GM19395 (cell line): ENCODE measurements around the gene EPS8.
"Not testable (repeated sequence)": the region's sequence is repeated elsewhere in the genome, so short reads cannot be mapped to it uniquely, and the experiment has no call there.

Experiments
- ATAC-seq: cut with Tn5 transposase; IDR thresholded peaks from one replicate; pipeline ENCODE4 v1.9.1; 2021; ENCODE audit warnings: mild to moderate bottlenecking, moderate library complexity; ENCODE audit not compliant: unreplicated experiment

Gene EPS8

GRCh38 chr12:15757553-15758255 is 31.5 kb downstream of the EPS8 start:
- no peak for ATAC-seq

GRCh38 chr12:15756822-15757221 is 32.4 kb downstream of the EPS8 start:
- no peak for ATAC-seq

DNA sequence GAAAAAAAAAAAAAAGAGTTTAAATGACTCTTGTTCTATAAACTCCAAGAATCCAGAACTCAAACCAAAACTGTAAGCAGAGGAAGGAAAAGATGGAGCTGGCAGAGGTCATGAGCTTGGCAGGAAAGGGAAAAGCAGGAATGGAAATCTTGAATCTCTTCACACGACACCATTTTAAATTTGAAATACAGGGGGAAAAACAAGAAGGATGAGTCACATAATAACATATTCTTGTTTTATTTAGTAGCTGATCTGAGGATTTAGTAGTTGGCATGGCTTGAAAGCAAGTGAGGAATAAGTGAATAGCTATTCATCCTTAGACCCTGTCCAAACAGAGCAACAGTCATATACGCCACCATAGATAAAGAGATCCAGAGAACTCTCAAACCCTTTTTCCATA is 35.0 kb downstream of the EPS8 start:
- no peak for ATAC-seq

DNA sequence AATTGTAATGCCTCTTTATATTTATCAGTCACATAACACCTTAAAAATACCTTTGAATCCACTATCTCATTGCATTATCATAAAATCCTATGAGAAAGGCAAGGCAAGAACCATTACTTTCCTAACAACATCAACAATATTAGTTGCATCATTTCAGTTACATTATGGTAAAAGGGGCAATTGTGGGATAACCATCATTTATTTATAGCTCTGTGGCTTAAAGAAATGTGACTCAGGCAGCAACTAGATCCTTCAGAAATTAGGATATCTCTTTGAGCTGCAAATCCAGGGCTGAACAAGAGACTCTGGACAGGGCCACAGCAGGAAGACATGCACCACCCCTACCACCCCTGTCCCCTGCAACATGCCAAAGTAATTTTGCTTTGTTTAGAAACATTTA is 36.4 kb downstream of the EPS8 start:
- ATAC-seq: no peak

GRCh38 chr12:15751741-15752140 is 37.4 kb downstream of the EPS8 start:
- ATAC-seq: no peak

- no peak for ATAC-seq
Measured at GRCh38 chr12:15749937-15750336, 39.3 kb downstream of the EPS8 start.

DNA sequence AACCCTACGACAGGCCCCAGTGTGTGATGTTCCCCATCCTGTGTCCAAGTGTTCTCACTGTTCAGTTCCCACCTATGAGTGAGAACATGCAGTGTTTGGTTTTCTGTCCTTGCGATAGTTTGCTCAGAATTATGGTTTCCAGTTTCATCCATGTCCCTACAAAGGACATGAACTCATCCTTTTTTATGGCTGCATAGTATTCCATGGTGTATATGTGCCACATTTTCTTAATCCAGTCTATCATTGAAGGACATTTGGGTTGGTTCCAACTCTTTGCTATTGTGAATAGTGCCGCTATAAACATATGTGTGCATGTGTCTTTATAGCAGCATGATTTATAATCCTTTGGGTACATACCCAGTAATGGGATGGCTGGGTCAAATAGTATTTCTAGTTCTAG is 47.3 kb downstream of the EPS8 start:
- ATAC-seq: not testable (repeated sequence)

- ATAC-seq: no peak
Measured at GRCh38 chr12:15741082-15741481, 48.1 kb downstream of the EPS8 start.

- not testable (repeated sequence) for ATAC-seq
Measured at GRCh38 chr12:15740389-15740788, 48.8 kb downstream of the EPS8 start.

DNA sequence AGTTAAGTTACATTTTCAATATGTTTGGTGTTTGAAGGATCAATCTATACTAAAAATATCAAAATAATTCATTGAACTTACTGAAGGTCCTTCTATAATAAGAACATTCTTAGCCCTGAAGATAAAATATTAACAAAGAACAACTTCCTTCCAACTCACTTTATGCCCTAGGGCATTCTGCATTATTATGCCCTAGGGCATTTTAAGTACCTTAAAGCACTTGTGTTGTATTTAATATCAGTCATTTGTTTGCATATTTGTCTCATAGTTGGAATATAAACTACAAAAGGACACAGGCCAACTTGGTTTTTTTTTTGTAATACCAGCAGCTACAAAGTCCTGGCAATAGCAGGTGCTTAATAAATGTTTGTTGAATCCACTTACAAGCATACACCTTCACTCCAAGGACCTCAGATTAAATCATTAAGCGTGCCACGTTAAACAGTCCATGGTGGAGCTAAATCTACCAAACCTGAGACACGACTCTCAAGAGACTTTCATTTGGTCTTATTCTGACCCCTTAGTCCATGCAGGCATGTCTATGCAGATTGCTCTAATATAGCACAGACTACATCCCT is 50.7 kb downstream of the EPS8 start:
- no peak for ATAC-seq

DNA sequence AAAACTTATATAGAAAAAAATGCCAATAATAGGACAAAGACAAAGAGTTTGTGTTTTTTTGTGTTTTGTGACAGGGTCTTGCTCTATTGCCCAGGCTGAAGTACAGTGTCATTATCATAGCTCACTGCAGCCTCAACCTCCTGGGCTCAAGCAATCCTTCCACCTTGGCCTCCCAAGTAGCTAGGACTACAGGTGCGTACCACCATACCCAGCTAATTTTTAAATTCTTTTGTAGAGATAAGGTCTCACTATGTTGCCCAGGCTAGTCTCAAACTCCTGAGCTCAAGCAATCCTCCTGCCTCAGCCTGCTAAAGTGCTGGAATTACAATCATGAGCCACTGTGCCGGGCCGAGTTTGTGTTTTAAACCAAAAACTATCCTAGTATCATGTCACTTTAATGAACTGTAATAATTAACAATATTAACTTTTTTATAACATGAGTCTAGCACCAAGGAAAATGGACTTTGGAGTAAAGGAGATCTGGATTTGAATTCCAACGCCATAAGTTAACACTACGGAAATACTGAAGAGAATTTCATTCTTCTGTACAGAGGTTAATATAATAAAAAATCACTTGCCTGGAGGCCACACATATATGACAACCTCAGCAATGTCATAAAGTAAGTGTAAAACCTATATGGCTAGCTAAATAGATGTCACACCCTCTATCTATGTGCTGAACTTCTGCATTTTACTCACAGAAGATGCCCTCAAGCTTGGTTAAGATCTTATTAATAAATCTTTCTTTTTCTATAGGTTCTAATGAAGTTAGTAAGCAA is 53.2 kb downstream of the EPS8 start:
- ATAC-seq: no peak

DNA sequence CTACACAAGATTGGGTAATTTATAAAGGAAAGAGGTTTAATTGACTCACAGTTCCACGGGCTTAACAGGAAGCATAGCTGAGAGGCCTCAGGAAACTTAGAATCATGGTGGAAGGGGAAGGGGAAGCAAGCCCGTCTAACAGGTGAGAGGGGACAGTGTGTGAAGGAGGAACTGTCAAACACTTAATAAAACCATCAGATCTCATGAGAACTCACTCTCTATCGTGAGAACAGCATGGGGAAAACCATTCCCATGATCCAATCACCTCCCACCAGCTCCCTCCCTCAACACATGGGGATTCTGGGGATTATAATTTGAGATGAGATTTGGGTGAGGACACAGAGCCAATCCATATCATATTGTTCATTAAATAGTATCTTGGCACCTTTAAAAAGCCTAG is 56.1 kb downstream of the EPS8 start:
- peak; percentile 17 for ATAC-seq

- peak; percentile 70 for ATAC-seq
Measured at GRCh38 chr12:15732341-15733061, 56.7 kb downstream of the EPS8 start.

GRCh38 chr12:15731940-15732339 is 57.2 kb downstream of the EPS8 start:
- no peak for ATAC-seq

GRCh38 chr12:15729097-15729496 is 60.1 kb downstream of the EPS8 start:
- ATAC-seq: no peak

DNA sequence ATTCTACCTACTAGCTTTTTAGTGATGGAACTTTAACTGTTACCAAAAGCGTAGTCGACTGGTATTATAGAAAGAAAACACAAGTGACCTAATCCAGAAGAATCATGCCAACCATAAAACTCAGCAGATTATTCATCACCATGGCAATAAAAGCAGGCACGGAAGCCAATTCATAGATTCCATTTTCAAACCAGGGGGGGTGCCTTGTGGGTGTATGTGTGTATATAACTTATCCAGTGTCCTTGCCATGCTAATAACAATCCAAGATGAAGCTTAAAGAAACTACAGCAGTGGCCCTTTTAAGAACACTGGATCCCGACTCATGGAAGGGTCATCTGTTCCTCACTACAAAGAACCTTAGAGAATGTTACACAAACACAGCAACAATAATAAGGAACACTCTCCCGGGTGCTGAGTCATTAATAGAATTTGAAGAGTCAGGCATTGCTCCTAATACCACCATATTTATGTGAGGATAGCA is 61.0 kb downstream of the EPS8 start:
- ATAC-seq: no peak

- ATAC-seq: no peak
Measured at GRCh38 chr12:15726878-15727150, 62.4 kb downstream of the EPS8 start.

DNA sequence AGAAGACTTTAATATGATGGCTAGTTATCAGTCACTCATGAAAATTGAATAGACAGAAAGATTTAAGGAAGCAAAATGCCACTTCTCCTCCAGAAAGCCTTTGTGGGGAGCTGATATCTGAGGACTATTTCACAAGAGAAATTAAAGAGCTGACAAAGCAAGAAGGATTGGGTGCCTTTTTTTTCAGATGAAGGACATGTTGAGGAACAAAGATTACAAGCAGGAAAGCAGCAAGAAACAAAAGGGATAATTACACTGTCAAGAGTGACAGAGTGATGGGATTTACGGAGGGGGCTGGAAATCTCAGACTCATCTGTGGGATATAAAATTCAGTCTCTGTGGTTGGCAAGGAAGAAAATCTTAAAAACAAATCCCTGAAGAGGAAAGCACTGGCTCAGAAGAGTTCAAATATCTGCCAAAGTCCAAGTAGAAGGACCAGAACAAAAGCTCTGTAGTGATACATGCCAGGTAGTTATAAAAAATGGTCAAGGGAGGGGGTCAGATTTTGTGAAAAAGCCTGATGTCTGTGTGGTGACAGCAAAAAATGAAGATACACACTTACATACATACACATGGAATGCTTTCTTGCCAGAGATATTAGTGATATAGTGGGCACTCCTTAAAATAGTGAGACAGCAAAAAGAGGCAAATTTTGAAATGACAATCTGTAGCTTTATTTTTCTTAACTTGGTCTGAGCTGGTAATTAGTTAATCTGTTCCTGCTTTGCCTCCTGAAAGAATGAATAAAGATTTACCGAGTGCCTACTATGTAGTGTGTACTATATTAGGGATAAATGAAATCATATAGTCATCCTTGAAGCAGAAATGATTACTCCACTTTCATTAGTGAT is 62.9 kb downstream of the EPS8 start:
- no peak for ATAC-seq

- ATAC-seq: no peak
Measured at GRCh38 chr12:15722951-15723350, 66.2 kb downstream of the EPS8 start.

DNA sequence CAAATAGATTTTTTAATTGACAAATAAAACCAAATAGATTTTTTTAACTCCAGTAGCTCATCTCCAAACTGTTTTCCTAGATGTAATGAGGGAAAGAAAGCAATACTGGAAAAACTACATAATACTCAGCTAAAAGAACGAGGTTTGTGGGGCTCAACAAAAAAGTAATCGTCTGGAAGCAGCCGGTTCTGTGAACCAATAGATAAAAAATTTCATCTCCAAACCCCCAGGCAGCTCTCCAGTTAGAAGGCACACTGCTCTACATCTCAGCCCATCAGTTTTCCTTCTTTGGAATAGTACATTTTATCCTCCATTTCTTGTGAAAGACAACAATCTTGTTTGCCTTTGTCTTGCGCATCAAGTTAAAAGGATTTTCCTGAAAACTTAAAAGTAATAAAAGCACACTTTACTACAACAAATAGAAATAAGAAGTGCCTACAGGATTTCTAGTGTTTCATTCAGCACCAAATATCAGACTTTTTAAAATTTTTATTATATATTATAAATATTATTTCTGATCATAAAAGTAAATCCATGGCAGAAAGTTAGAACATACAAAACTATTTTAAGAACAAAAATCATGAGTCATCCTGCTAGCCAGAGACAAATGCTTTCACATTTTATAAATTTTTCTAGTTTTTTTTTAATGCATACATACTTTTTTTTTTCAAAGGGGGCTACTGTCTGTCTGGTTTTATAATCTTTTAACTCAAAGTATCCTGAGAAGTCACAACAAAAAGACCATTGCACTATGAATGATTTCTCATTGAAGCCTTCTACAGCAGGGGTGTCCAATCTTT is 67.7 kb downstream of the EPS8 start:
- no peak for ATAC-seq
